A673 (cell line): ENCODE results near the gene SGK1.

Source experiments
- CTCF ChIP-seq: fragments of 300-800, 200-600 bp; sonication (generic); conservative IDR thresholded peaks from 2 replicates; pipeline ENCODE4 v1.5.1; 2017; ENCODE audit warnings: low read depth, mild to moderate bottlenecking, antibody characterized with exemption, low read length, moderate library complexity, mixed read lengths
- EZH2 ChIP-seq: fragments of 200-600 bp; sonication (generic); IDR thresholded peaks from 2 replicates; pipeline ENCODE4 v1.6.1; 2017; ENCODE audit warnings: borderline replicate concordance, low read depth, mild to moderate bottlenecking, mixed read lengths, antibody characterized with exemption, low read length; ENCODE audit not compliant: poor library complexity, severe bottlenecking

DNA sequence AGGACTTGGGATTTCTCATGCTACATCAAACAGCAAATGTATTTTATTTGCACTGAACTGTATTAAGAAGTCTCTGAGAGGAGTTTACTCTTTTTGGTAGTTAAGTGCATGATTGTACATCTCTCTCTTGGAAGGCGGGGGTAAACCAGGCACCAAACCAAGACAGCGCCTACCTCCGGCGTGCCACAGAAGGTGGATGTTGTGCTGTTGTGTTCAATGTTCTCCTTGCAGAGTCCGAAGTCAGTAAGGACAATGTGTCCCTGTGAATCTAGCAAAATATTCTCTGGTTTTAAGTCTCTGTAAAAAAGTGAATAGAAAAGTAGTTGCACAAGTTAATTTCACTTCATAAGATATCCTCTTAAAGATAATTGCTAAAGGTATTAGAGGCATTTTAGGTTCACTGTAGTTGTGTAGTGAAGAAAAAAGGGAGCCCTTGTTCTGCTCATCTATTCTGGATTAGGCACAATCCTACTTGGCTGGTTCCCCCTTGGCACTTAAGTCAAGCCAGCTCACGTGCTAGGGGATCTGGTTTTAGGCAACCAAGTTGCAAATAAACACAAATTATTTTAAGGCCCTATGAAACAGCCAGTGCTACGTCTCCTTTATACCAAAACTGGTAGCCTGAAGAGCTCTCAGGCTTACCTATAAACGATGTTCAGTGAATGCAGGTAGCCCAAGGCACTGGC lies 145.7 kb downstream of the SGK1 start:
- TF ChIP-seq CTCF (no peak), EZH2 (no peak)
